ENCODE data around the gene MAT1A. TPM values are rescaled to one million over a fixed set of nuclear protein-coding genes. Genes with fewer than 3 reads are reported as not detected.

MAT1A gene
- total and polyA plus RNA-seq, 9 of the 15 experiments (the other 6 are each of a cell fraction or from before 2014, with no cell fraction given), result 0.03 to 0.30 (median 0.11) TPM; not detected in 2

- no TSS peak for BruUV-seq (replicated peaks)
- Histone ChIP-seq H3K4me2 (ENCODE audit: insufficient read depth, low read length) (no peak overlapping the region), H3K27ac (ENCODE audit: extremely low read depth, low read depth, low read length) (no peak overlapping the region), H3K9ac (ENCODE audit: insufficient read depth in 1 of 2, low read depth in 2 of 2, low read length in 2 of 2) (no peak overlapping the region), H3K4me1 (replicated peaks in 1 of 2; ENCODE audit: control insufficient read depth in 2 of 2, insufficient read depth in 2 of 2, low read length in 2 of 2) (peaks cover 0 to 6% of the 10 kb centered on the region in 2 experiments; a peak in 2 of 5 replicates), H3K9me1 (ENCODE audit: control insufficient read depth, insufficient read depth, low read length) (no peaks in the 10 kb centered on the region), H3K79me2 (ENCODE audit: control insufficient read depth, insufficient read depth, low read length) (no peaks in the 10 kb centered on the region), H3K36me3 (ENCODE audit: control insufficient read depth, insufficient read depth, low read length) (no peaks in the 10 kb centered on the region), H3K27me3 (ENCODE audit: control insufficient read depth in 2 of 2, insufficient read depth in 2 of 2, low read length in 2 of 2) (peaks cover 3 to 15% of the 10 kb centered on the region in 2 experiments; a peak in 2 of 5 replicates), H4K20me1 (replicated peaks; ENCODE audit: control insufficient read depth, insufficient read depth, low read length) (no peaks in the 10 kb centered on the region), H3K9me3 (replicated peaks; ENCODE audit: control insufficient read depth, insufficient read depth, low read depth, low read length) (no peaks in the 10 kb centered on the region), H2AFZ (ENCODE audit: low read depth, low read length) (no peak overlapping the region), H3K4me3 (no peak overlapping the region)
- no peak for TF ChIP-seq FOS (IDR thresholded peaks at IDR 0.05; ENCODE audit: extremely low read depth, insufficient read length)
- TF ChIP-seq ZFP1 (CRISPR knock-in tag; IDR thresholded peaks at IDR 0.05), result no peak
- TF ChIP-seq FOXJ3 (CRISPR knock-in tag; IDR thresholded peaks at IDR 0.05), result no peak
- TF ChIP-seq CREB3L1 (IDR thresholded peaks at IDR 0.05; ENCODE audit: borderline replicate concordance, low read depth), result no peak
- TF ChIP-seq ZNF609 (CRISPR knock-in tag; IDR thresholded peaks at IDR 0.05; ENCODE audit: borderline replicate concordance), result no peak
- no peak for TF ChIP-seq TAF1 (IDR thresholded peaks at IDR 0.05; ENCODE audit: control insufficient read depth, extremely low read depth, insufficient read depth, low read length, severe bottlenecking)
- no peak for TF ChIP-seq XRCC5 (IDR thresholded peaks at IDR 0.05; ENCODE audit: low read depth, low read length)
- TF ChIP-seq ZNF232 (CRISPR knock-in tag; IDR thresholded peaks at IDR 0.05), result no peak
- TF ChIP-seq RAD21 (CRISPR knock-in tag; conservative IDR thresholded peaks at IDR 0.05 in 1 of 2, IDR thresholded peaks at IDR 0.05 in 1 of 2), result no peak
- no peak for TF ChIP-seq PPARD (CRISPR knock-in tag; IDR thresholded peaks at IDR 0.05)
- no peak for TF ChIP-seq KLF16 (IDR thresholded peaks at IDR 0.05)
- no peak for TF ChIP-seq PREB (CRISPR knock-in tag; IDR thresholded peaks at IDR 0.05)
- TF ChIP-seq OTX1 (CRISPR knock-in tag; IDR thresholded peaks at IDR 0.05), result no peak
- no peak for TF ChIP-seq E2F6 (IDR thresholded peaks at IDR 0.05; ENCODE audit: borderline replicate concordance in 1 of 2, extremely low read depth in 1 of 2, insufficient read depth in 1 of 2, insufficient read length in 1 of 2, low read depth in 1 of 2, low read length in 1 of 2, poor library complexity in 1 of 2, severe bottlenecking in 1 of 2)
- ChIA-PET CTCF (ENCODE audit: low intra/inter-chr PET ratio) (no interaction called here), POLR2A (interaction anchor here (0.6 kb wide), 1 partner anchor 125 kb away, joined by 3 read pairs; no protein-coding TSS in a partner anchor)
- no peak for FAIRE-seq
- ATAC-seq, result no peak
- 3% methylated on average over 2 of the region's 2 CpGs for WGBS (ENCODE audit: insufficient coverage, low coverage, missing lambda C conversion rate)
- DNase-seq (ENCODE audit: extremely low read depth in 1 of 4, low spot score in 3 of 4), result no peak
- intact Hi-C loops (cut with micrococcal nuclease) (no loop called here), in situ Hi-C loops (cut with MboI) (no loop called here)
These were observed 29.9 kb upstream of the MAT1A start for GRCh38 chr10:80319318-80319717.

Data from K562 (cell line).